Fibroblast of lung (primary cell): ENCODE measurements around the gene ABHD15. TPM values are rescaled to one million over a fixed set of nuclear protein-coding genes. Genes with fewer than 3 reads are reported as not detected.

Experiments
- DNase-seq, 2 donors: peaks; one replicate each; pipeline versions ENCODE4 v3.0.0 to v3.0.0-alpha.2; 2010; ENCODE audit warnings: low read depth in 2 of 2
- H2AFZ ChIP-seq: 2 replicates; pipeline ENCODE4 v1.5.1; 2012; ENCODE audit warnings: low read length, control low read depth, inconsistent platforms
- H3K27ac ChIP-seq: 2 replicates; pipeline ENCODE4 v1.5.1; 2011; ENCODE audit warnings: low read length, control low read depth; ENCODE audit not compliant: insufficient read depth
- H3K27me3 ChIP-seq: 2 replicates; pipeline ENCODE4 v1.5.1; 2011; ENCODE audit warnings: mild to moderate bottlenecking, low read length; ENCODE audit not compliant: control insufficient read depth, insufficient read depth
- H3K36me3 ChIP-seq: 2 replicates; pipeline ENCODE4 v1.5.1; 2011; ENCODE audit warnings: low read length; ENCODE audit not compliant: control insufficient read depth, insufficient read depth
- H3K4me1 ChIP-seq: 2 replicates; pipeline ENCODE4 v1.5.1; 2011; ENCODE audit warnings: low read length; ENCODE audit not compliant: control insufficient read depth, insufficient read depth; ENCODE audit errors: extremely low read depth
- H3K4me2 ChIP-seq: 2 replicates; pipeline ENCODE4 v1.5.1; 2011; ENCODE audit warnings: low read length, control low read depth; ENCODE audit not compliant: insufficient read depth; ENCODE audit errors: extremely low read depth
- H3K4me3 ChIP-seq, 4 experiments: fragments of 200-600 bp in 1 of 4; sonication (generic) in 1 of 4; replicated peaks in 1 of 4; 2 replicates each; pipeline ENCODE4 v1.5.1; 2011 to 2016; ENCODE audit warnings: low read length in 4 of 4, low read depth in 3 of 4, mild to moderate bottlenecking in 3 of 4, control low read depth in 2 of 4, inconsistent platforms in 1 of 4, mixed read lengths in 1 of 4; ENCODE audit not compliant: insufficient read depth in 1 of 4; ENCODE audit errors: control extremely low read depth in 1 of 4
- H3K79me2 ChIP-seq: 2 replicates; pipeline ENCODE4 v1.5.1; 2012; ENCODE audit warnings: mild to moderate bottlenecking, low read length, inconsistent platforms; ENCODE audit not compliant: control insufficient read depth, insufficient read depth
- H3K9ac ChIP-seq: 2 replicates; pipeline ENCODE4 v1.5.1; 2011; ENCODE audit warnings: mild to moderate bottlenecking, low read length, control low read depth; ENCODE audit not compliant: insufficient read depth
- H3K9me3 ChIP-seq: 2 replicates; pipeline ENCODE4 v1.5.1; 2012; ENCODE audit warnings: low read depth, low read length; ENCODE audit not compliant: control insufficient read depth, insufficient read depth
- H4K20me1 ChIP-seq: 2 replicates; pipeline ENCODE4 v1.5.1; 2011; ENCODE audit warnings: low read length; ENCODE audit not compliant: control insufficient read depth, insufficient read depth; ENCODE audit errors: extremely low read depth
- EZH2 ChIP-seq: IDR thresholded peaks from 2 replicates; pipeline ENCODE4 v1.5.1; 2012; ENCODE audit warnings: low read length, control low read depth, mild to moderate bottlenecking; ENCODE audit errors: missing control alignments
- polyA plus RNA-seq, 2 donors: library from polyadenylated mRNA; depleted of rRNA in 1 of 2; stranded (reverse) in 1 of 2; unstranded in 1 of 2; fragments of >200 nt; gene quantifications; 2 replicates each; pipeline ENCODE4 v1.2.1, GENCODE V29; 2011 to 2012; ENCODE audit warnings: missing spikeins in 1 of 2
- total RNA-seq: library from RNA; depleted of rRNA; stranded (reverse); fragments of >200 nt; gene quantifications from 2 replicates; pipeline ENCODE4 v1.2.1, GENCODE V29; 2014
- TF ChIP-seq, protein P1 (sequence below), 2 donors: IDR thresholded peaks in 1 of 2; conservative IDR thresholded peaks in 1 of 2; 1 replicate in 1 of 2; 2 replicates in 1 of 2; pipeline ENCODE4 v1.5.1; 2011 to 2012; ENCODE audit warnings: low read length in 2 of 2, control low read depth in 1 of 2, inconsistent platforms in 1 of 2, low read depth in 1 of 2, mild to moderate bottlenecking in 1 of 2

ABHD15 gene
- total and polyA plus RNA-seq, 2 donors (not counting 1 experiment from before 2014, with no cell fraction given), result 4.1 to 11.9 TPM

DNA sequence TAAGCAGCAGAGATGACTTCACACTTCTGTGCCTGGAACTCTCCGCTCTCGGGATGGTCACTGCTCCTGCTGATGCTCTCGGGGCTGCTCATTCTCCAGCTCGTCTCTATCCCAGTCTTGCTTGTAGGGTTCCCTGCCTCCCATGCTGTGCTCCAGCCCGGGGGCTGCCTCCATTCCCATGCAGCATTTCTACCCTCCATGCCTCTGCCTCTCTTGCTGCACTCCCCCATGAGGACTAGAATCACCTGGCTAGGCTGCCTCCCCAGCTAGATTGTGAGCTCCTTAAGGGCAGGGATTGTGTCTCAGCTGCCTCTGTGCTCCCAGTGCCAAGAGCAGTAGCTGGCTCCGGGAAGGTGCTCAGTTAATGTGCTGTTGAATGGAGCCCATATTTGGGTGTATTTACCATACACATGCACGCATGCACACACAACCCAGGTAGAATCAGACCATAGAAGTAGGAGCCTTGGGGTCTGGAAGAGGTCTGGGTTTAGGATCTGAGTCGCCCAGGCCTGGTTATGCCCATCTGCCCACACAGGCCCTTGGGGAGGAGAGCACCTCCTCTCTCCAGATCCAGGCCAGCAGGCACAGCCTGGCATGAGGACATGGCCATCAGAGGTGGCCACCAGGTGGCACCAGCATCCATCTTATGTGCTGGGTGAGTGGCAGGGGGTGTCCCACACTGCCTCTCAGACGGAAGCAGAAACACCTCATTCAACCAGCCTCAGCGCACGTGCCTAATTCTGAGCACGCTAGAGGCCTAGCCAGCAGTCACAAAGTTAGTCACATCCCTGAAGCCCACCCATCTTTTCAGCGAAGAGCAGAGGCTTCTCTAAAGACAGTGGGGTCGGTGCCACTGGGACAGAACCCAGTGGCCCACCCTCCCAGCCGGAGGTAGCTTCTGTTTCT is 13.3 kb upstream of the ABHD15 start:
- H3K4me2 ChIP-seq, result no peak overlapping the region
- H3K36me3 ChIP-seq, result peaks cover 32% of the 10 kb centered on the region
- H3K9ac ChIP-seq, result no peak overlapping the region
- H3K79me2 ChIP-seq, result peaks cover 14% of the 10 kb centered on the region
- no peak overlapping the region for H3K4me3 ChIP-seq
- H3K27me3 ChIP-seq, result no peaks in the 10 kb centered on the region
- H2AFZ ChIP-seq, result no peak overlapping the region
- peak; percentile 68 to 75 for DNase-seq
- no peaks in the 10 kb centered on the region for H3K9me3 ChIP-seq
- TF ChIP-seq, protein P1, sequence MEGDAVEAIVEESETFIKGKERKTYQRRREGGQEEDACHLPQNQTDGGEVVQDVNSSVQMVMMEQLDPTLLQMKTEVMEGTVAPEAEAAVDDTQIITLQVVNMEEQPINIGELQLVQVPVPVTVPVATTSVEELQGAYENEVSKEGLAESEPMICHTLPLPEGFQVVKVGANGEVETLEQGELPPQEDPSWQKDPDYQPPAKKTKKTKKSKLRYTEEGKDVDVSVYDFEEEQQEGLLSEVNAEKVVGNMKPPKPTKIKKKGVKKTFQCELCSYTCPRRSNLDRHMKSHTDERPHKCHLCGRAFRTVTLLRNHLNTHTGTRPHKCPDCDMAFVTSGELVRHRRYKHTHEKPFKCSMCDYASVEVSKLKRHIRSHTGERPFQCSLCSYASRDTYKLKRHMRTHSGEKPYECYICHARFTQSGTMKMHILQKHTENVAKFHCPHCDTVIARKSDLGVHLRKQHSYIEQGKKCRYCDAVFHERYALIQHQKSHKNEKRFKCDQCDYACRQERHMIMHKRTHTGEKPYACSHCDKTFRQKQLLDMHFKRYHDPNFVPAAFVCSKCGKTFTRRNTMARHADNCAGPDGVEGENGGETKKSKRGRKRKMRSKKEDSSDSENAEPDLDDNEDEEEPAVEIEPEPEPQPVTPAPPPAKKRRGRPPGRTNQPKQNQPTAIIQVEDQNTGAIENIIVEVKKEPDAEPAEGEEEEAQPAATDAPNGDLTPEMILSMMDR (conservative IDR thresholded peaks at IDR 0.05 in 1 of 2, IDR thresholded peaks at IDR 0.05 in 1 of 2; ENCODE audit: low read depth in 1 of 2, low read length in 2 of 2), result peak; percentile 65 to 78
- TF ChIP-seq EZH2, result no peak
- peaks cover 4% of the 10 kb centered on the region for H3K4me1 ChIP-seq
- no peak overlapping the region for H3K27ac ChIP-seq
- no peaks in the 10 kb centered on the region for H4K20me1 ChIP-seq

DNA sequence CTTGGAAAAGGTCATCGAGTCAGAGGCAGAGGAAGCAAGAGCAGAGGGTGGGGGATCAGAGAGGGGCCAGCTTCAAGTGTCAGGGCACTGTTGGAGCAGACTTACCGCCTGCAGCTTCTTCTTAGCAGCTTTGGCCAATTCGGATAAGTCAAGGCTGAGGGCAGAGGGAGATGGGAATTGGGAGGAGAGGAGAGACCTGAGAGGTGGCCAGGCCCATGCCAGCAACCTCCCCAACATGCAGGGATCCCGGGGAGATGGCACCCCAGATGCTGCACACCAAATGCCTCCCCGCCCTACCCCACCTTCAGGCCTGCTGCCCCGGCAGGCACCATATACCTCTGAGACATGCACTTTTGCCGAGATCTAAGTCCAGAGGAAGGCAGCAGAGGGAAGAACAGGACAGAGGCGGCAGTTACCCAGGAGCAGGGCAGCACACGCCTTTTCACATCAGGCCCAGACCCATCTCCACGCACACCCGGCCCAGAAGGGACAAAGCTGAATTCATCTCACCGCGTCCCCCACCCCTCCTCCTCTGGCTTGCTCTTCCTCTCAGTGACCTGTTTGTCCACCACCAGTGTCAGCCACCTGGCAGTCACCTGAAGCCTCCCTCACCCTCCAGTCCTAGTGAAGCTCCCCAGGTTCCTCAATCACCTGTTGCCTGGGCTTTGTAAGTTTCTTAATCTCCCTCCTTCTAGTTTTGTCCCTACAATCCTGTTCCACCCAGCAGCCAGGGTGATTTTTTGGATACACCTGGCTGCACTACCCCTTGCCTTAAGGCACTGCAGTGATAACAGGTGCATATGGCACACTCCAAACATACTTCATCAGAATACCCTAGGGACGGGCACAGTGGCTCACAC is 12.0 kb upstream of the ABHD15 start:
- Histone ChIP-seq H3K27me3 (no peaks in the 10 kb centered on the region), H3K4me1 (peaks cover 4% of the 10 kb centered on the region), H3K9me3 (no peaks in the 10 kb centered on the region), H3K9ac (no peak overlapping the region), H3K4me2 (no peak overlapping the region), H2AFZ (no peak overlapping the region), H3K36me3 (peaks cover 42% of the 10 kb centered on the region), H3K4me3 (no peak overlapping the region), H3K79me2 (peaks cover 7% of the 10 kb centered on the region), H3K27ac (no peak overlapping the region), H4K20me1 (no peaks in the 10 kb centered on the region)
- DNase-seq, result no peak
- TF ChIP-seq EZH2, result no peak
- TF ChIP-seq, protein P1 (conservative IDR thresholded peaks at IDR 0.05 in 1 of 2, IDR thresholded peaks at IDR 0.05 in 1 of 2; ENCODE audit: low read depth in 1 of 2, low read length in 2 of 2), result no peak
